ENCODE measurements around the gene ASPG.

Gene ASPG

DNA sequence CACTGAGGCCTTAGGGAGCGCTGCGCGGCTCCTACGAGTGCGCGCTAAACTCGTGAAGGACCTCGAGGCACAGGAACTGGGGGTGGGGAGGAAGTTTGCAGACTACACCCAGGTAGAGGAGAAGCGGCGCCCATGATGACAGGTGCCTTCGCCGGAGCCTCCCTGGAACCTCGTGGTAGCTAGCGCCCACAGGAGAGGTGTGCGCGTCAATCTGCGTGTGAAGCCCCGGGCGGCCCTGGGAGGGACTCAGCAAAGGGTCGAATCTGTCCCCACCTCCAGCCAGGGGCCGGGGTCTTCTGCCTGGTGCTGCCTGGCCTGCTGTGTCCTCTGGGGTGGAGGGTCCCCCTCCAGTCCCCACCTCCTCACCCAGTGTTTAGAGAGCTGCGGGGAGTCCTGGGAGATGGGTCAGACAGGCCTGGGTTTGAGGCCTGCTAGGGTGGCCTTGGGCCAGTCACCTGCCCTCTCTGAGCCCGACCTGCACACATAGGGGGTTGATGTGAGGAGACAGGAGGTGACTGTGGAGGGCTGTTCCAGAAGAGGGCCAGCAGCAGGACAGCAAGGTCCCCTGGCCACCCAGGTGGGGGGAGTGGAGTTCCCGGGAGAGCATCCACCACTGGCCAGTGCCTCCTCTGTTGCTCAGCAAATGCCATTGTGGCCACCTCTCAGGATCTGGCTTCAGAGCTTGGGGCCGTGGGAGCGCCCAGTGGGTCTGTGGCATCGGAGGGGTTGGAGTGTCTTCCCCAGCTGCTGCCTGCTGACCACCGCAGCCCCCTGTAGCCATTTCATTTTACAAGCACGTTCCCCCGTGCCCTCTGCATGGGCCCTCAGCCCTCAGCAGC is 32.7 kb downstream of the ASPG start:
- intact Hi-C loops (cut with micrococcal nuclease), result no loop called here
- peaks cover 63% of the 10 kb centered on the region for H3K27me3 Mint-ChIP-seq
- H3K4me3 Mint-ChIP-seq, result no peak overlapping the region
- no peaks in the 10 kb centered on the region for H3K4me1 Mint-ChIP-seq (ENCODE audit: low read depth)
- no peaks in the 10 kb centered on the region for H3K36me3 Mint-ChIP-seq (ENCODE audit: low read depth)
- no peak overlapping the region for H3K27ac Mint-ChIP-seq
- no peaks in the 10 kb centered on the region for H3K9me3 Mint-ChIP-seq

GRCh38 chr14:104119119-104119487 is 33.6 kb downstream of the ASPG start:
- intact Hi-C loops (cut with micrococcal nuclease), result no loop called here
- H3K4me3 Mint-ChIP-seq, result no peak overlapping the region
- peaks cover 62% of the 10 kb centered on the region for H3K27me3 Mint-ChIP-seq

GRCh38 chr14:104119488-104120251 is 34.2 kb downstream of the ASPG start:
- peaks cover 60% of the 10 kb centered on the region for H3K27me3 Mint-ChIP-seq
- no peak overlapping the region for H3K4me3 Mint-ChIP-seq

More at GRCh38 chr14:104119119-104119487, 33.6 kb downstream of the ASPG start:
- Mint-ChIP-seq H3K9me3 (peaks cover 8% of the 10 kb centered on the region), H3K27ac (no peak overlapping the region), H3K36me3 (ENCODE audit: low read depth) (no peaks in the 10 kb centered on the region), H3K4me1 (ENCODE audit: low read depth) (no peaks in the 10 kb centered on the region)

DNA sequence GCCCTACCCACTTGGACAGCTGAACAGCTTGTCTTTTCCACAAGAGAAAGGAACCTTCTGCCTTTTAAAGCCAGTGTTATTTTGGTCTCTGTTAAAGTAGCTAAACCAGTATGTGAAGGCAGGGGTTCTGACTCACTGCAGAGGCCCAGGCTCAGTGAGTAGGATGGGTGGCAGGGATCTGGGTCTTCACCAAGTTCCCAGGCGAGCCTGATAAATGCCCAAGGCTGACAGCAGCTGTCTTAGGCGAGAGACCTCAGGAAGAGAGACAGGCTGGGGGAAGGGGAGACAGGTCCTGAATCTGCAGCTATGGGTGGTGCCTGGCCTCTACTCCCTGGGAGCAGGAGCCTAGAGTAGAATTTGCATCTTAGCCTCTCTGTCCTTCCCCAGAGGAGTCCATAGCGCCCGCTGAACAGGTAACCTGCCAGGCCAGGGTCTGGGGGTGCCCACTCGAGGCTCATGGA is 34.8 kb downstream of the ASPG start:
- H3K36me3 Mint-ChIP-seq (ENCODE audit: low read depth), result no peaks in the 10 kb centered on the region
- peaks cover 58% of the 10 kb centered on the region for H3K27me3 Mint-ChIP-seq
- no peak overlapping the region for H3K4me3 Mint-ChIP-seq
- intact Hi-C loops (cut with micrococcal nuclease), result no loop called here
- H3K4me1 Mint-ChIP-seq (ENCODE audit: low read depth), result no peaks in the 10 kb centered on the region
- no peak overlapping the region for H3K27ac Mint-ChIP-seq
- peaks cover 18% of the 10 kb centered on the region for H3K9me3 Mint-ChIP-seq

More at GRCh38 chr14:104119488-104120251, 34.2 kb downstream of the ASPG start:
- Mint-ChIP-seq H3K36me3 (ENCODE audit: low read depth) (no peaks in the 10 kb centered on the region), H3K9me3 (peaks cover 13% of the 10 kb centered on the region), H3K27ac (no peak overlapping the region), H3K4me1 (ENCODE audit: low read depth) (no peaks in the 10 kb centered on the region)
- intact Hi-C loops (cut with micrococcal nuclease), result no loop called here

GRCh38 chr14:104121142-104121541 is 35.6 kb downstream of the ASPG start:
- H3K27ac Mint-ChIP-seq, result no peak overlapping the region
- peaks cover 51% of the 10 kb centered on the region for H3K27me3 Mint-ChIP-seq
- no peaks in the 10 kb centered on the region for H3K36me3 Mint-ChIP-seq (ENCODE audit: low read depth)
- peaks cover 21% of the 10 kb centered on the region for H3K9me3 Mint-ChIP-seq
- H3K4me3 Mint-ChIP-seq, result no peak overlapping the region
- intact Hi-C loops (cut with micrococcal nuclease), result no loop called here
- no peaks in the 10 kb centered on the region for H3K4me1 Mint-ChIP-seq (ENCODE audit: low read depth)

- intact Hi-C loops (cut with micrococcal nuclease), result no loop called here
- Mint-ChIP-seq H3K27me3 (peaks cover 35% of the 10 kb centered on the region), H3K36me3 (ENCODE audit: low read depth) (no peaks in the 10 kb centered on the region), H3K4me3 (no peak overlapping the region), H3K27ac (no peak overlapping the region), H3K9me3 (peaks cover 21% of the 10 kb centered on the region), H3K4me1 (ENCODE audit: low read depth) (no peaks in the 10 kb centered on the region)
These were observed 38.4 kb downstream of the ASPG start for GRCh38 chr14:104123879-104124278.

DNA sequence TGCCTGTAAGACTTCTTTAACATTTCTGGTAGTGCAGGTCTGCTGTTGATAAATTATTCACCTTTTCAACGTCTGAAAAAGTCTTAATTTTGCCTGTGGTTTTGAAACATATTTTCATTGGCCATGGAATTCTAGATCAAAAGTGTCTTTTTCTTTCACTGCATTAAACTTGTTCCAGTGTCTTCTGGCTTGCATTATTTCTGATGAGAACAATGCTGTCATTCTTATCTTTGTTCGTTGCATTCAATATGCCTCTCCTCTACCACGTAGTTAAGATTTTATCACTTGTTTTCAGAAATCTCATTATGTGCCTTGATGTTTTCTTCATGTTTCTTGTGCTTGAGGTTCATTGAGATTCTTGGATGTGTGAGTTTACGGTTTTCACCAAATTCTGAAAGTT is 39.5 kb downstream of the ASPG start:
- no peaks in the 10 kb centered on the region for H3K36me3 Mint-ChIP-seq (ENCODE audit: low read depth)

GRCh38 chr14:104126753-104127152 is 41.3 kb downstream of the ASPG start:
- peaks cover 36% of the 10 kb centered on the region for H3K9me3 Mint-ChIP-seq

More for the DNA sequence above, 39.5 kb downstream of the ASPG start:
- Mint-ChIP-seq H3K4me3 (no peak overlapping the region), H3K27me3 (peaks cover 30% of the 10 kb centered on the region), H3K4me1 (ENCODE audit: low read depth) (no peaks in the 10 kb centered on the region), H3K9me3 (peaks cover 32% of the 10 kb centered on the region), H3K27ac (no peak overlapping the region)
- intact Hi-C loops (cut with micrococcal nuclease), result no loop called here

GRCh38 chr14:104128981-104129380 is 43.5 kb downstream of the ASPG start:
- Mint-ChIP-seq H3K27me3 (peaks cover 42% of the 10 kb centered on the region), H3K4me3 (no peak overlapping the region), H3K4me1 (ENCODE audit: low read depth) (no peaks in the 10 kb centered on the region)

More at GRCh38 chr14:104126753-104127152, 41.3 kb downstream of the ASPG start:
- Mint-ChIP-seq H3K27me3 (peaks cover 28% of the 10 kb centered on the region), H3K4me1 (ENCODE audit: low read depth) (no peaks in the 10 kb centered on the region), H3K4me3 (no peak overlapping the region), H3K36me3 (ENCODE audit: low read depth) (no peaks in the 10 kb centered on the region), H3K27ac (no peak overlapping the region)
- intact Hi-C loops (cut with micrococcal nuclease), result no loop called here

GRCh38 chr14:104129556-104129955 is 44.1 kb downstream of the ASPG start:
- H3K9me3 Mint-ChIP-seq, result peaks cover 23% of the 10 kb centered on the region
- peaks cover 47% of the 10 kb centered on the region for H3K27me3 Mint-ChIP-seq
- intact Hi-C loops (cut with micrococcal nuclease), result no loop called here
- H3K27ac Mint-ChIP-seq, result no peak overlapping the region
- no peaks in the 10 kb centered on the region for H3K4me1 Mint-ChIP-seq (ENCODE audit: low read depth)
- H3K4me3 Mint-ChIP-seq, result no peak overlapping the region
- no peaks in the 10 kb centered on the region for H3K36me3 Mint-ChIP-seq (ENCODE audit: low read depth)

More at GRCh38 chr14:104128981-104129380, 43.5 kb downstream of the ASPG start:
- Mint-ChIP-seq H3K9me3 (peaks cover 29% of the 10 kb centered on the region), H3K27ac (no peak overlapping the region), H3K36me3 (ENCODE audit: low read depth) (no peaks in the 10 kb centered on the region)
- intact Hi-C loops (cut with micrococcal nuclease), result no loop called here

DNA sequence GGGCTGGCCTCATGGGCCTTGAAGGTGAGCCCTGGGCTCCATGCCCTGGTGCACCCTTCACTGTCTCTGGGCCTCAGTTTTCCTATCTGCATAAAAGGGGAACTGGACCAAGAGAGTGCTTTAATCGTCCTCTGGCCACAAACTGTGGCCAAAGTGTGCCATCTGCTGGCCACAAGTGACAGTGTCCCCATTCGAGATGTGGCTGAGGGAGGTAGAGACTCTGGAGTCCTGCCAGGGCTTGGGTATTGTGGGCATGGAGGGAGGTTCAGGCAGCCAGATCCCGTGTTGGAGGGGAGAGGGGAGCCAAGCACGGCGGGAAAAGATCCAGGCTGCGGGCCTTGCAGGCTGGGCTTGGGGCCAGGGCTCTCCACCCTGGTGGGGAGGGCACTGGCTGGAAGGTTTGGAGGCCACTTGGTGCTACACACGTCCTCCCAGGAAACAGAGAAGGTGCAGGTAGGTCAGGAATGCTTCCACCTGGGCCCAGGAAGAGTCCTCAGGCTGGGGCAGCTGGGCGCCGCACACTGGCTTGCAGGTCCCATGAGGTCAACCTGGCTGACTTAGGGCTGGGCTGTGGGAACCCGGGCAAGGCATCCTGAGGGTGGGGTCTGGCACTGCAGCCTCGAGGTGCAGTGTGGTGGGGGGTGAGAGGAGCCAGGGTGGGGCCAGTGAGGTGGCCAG is 45.6 kb downstream of the ASPG start:
- intact Hi-C loops (cut with micrococcal nuclease), result loop anchor here (1.0 to 10.0 kb wide), 2 partner anchors 53 to 434 kb away; no protein-coding TSS in a partner anchor
- Mint-ChIP-seq H3K9me3 (peaks cover 15% of the 10 kb centered on the region), H3K27me3 (peaks cover 58% of the 10 kb centered on the region)

DNA sequence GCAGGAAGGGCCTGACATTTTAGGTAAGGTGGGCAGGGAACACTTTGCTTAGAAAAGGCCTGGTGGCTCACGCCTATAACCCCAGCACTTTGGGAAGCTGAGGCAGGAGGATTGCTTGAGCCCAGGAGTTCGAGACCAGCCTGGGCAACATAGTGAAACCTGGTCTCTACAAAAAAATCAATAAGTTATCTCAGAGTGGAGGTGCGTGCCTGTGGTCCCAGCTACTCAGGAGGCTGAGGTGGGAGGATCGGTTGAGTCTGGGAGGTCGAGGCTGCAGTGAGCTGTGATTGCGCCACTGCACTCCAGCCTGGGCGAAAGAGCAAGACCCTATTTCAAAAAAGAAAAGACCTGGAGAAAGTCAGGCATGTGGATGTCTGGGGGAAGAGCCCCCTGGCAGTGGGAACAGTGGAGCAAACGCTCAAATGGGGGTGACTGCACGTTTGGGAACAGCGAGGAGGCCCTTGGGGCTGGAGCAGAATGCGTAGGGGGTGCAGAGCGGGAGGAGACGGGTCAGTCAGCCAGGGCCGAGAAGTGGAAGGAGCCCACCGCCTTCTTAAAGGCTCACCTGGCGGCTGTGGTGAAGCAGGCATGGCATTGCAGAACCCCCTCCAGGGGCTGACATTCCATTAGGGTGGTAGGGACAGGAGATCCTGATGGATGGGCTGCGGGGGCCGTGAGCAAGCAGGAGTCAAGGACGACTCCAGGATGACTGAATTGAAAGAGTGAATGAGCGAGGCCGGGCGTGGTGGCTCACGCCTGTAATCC is 46.6 kb downstream of the ASPG start:
- Mint-ChIP-seq H3K9me3 (peaks cover 15% of the 10 kb centered on the region), H3K4me3 (no peak overlapping the region), H3K4me1 (ENCODE audit: low read depth) (peaks cover 11% of the 10 kb centered on the region), H3K36me3 (ENCODE audit: low read depth) (no peaks in the 10 kb centered on the region), H3K27ac (no peak overlapping the region), H3K27me3 (peaks cover 62% of the 10 kb centered on the region)
- intact Hi-C loops (cut with micrococcal nuclease), result loop anchor here (1.0 to 10.0 kb wide), 2 partner anchors 54 to 433 kb away; no protein-coding TSS in a partner anchor

More for the DNA sequence above, 45.6 kb downstream of the ASPG start:
- H3K4me3 Mint-ChIP-seq, result no peak overlapping the region
- peaks cover 6% of the 10 kb centered on the region for H3K4me1 Mint-ChIP-seq (ENCODE audit: low read depth)
- H3K27ac Mint-ChIP-seq, result no peak overlapping the region
- no peaks in the 10 kb centered on the region for H3K36me3 Mint-ChIP-seq (ENCODE audit: low read depth)

DNA sequence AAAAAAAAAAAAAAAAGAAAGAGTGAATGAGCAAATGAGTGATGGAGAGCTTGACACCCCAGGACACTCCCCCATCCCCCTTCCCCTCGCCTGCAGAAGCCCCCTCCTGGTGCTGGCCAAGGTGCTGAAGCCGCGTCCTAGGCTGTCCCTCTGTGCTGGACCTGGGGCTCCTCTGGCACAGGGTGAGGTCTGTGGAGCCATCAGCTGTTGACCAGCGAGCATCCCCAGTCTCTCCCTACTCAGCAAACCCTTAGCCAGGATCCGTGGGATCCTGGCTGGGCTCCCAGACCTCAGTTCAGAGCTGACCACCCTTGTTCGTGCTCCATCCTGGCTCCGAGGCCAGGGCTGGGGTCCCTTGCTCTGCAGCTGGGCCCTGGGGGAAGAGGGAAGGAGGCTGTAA is 47.5 kb downstream of the ASPG start:
- Mint-ChIP-seq H3K27ac (no peak overlapping the region), H3K4me3 (no peak overlapping the region), H3K4me1 (ENCODE audit: low read depth) (peaks cover 12% of the 10 kb centered on the region), H3K9me3 (peaks cover 15% of the 10 kb centered on the region), H3K27me3 (peaks cover 70% of the 10 kb centered on the region), H3K36me3 (ENCODE audit: low read depth) (no peaks in the 10 kb centered on the region)
- intact Hi-C loops (cut with micrococcal nuclease), result loop anchor here (10.0 kb wide), 1 partner anchor 432 kb away; no protein-coding TSS in a partner anchor
